GM19455 (cell line): ENCODE results near the gene OXT.
"Not testable (repeated sequence)": the region's sequence is repeated elsewhere in the genome, so short reads cannot be mapped to it uniquely, and the experiment has no call there.

Experiments
- ATAC-seq: cut with Tn5 transposase; IDR thresholded peaks from one replicate; pipeline ENCODE4 v1.9.1; 2021; ENCODE audit not compliant: unreplicated experiment

The OXT gene

DNA sequence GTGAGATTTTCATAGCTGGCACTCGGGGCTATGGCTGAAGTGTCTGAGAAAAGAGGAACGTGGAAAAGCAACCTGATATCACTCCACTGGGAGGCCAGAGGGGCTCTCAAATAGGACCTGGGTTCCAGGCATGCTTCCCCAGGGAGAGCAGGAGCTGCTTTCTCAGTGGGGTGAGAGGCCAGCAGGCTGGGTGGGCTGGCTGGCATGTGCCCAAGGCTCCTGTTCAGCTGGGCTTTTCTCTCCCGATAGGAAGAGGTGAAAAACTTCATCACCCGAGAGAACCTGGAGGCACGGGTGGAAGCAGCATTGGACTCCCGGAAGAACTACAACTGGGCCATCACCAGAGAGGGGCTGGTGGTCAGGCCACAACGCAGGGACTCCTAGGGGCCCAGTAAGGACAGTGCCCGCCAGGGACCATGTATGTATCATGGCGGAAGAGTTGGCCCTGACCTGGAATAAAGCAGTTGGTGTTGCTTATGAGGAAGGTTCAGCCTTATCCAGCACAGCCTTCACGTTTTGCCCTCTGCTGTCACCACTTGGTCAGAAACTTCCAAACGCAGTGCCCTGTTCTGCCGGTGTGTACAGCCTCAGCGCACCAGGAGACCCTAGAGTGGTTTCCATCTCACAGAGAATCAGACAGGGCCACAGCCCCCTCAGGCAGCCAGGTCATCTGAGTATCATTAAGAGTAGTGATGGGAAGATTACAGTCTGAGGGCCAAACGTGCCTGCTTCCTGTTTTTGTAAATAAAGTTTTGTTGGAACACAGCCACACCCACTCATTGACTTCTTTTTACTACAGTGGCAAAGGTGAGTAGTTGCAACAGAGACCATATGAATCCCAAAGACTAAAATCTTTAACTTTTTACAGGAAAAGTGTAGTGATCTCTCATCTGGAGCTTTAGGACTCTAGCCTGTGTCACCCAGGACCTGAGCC lies 23.7 kb upstream of the OXT start:
- no peak for ATAC-seq

GRCh38 chr20:3051385-3052019 lies 19.9 kb upstream of the OXT start:
- no peak for ATAC-seq

GRCh38 chr20:3059489-3059888 lies 11.9 kb upstream of the OXT start:
- no peak for ATAC-seq

DNA sequence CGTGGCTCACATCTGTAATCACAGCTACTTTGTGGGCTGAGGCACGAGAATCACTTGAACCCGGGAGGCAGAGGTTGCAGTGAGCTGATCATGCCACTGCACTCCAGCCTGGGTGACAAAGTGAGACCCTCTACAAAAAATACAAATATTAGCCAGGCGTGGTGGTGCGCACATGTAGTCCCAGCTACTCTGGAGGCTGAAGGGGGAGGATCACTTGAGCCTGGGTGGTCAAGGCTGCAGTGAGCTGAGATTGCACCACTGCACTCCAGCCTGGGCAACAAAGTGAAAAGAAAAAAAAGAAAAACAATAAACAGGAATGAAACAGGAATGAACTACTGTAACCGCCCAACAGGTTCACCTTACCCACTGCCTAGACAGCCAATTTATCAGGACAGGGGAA lies 7.3 kb upstream of the OXT start:
- not testable (repeated sequence) for ATAC-seq

- no peak for ATAC-seq
Measured at GRCh38 chr20:3067139-3068014, 4.0 kb upstream of the OXT start.

GRCh38 chr20:3068075-3068474 lies 3.3 kb upstream of the OXT start:
- no peak for ATAC-seq

DNA sequence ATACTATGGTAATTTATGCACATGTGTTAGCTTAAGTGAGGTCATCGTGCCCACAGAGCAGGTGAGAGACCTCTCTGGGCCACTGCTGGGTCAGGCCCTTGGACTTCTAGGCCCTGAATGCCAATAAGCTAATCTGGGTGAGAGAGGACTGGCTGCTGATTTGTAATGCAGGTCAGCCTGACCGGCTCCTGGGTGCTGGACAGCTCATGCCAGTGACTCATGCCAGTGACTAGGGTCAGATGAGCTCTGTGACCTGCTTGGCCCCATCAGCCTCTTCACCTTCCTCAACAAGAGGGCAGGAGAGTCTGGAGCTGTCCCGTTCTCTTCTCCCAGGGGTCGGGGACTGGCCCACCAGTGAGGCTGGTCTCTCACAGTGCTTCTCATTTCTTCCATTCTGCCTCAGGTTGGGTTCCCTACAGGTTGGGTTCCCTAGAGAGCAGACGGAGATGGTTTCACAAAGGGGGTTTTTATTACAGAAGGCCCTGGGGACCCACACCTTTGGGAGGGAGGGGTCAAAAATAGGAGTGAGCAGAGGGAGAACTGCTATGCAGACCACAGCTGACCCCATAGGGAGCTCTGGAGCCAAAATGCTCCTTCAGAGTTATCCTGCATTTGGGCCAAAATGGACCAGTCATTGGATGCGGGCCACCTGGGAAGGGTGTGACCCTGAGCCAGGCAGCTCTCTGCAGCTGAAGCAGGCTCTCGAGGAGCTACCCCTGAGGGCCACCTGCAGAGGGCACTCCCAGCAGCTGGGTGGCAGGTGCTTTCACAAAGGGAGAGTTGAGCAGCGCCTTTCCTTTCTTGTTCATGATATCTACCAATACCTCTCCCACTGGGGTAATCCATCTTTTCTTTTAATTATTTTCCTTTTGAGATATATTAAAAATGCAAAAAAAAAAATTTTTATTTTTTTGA lies 2.2 kb upstream of the OXT start:
- no peak for ATAC-seq

DNA sequence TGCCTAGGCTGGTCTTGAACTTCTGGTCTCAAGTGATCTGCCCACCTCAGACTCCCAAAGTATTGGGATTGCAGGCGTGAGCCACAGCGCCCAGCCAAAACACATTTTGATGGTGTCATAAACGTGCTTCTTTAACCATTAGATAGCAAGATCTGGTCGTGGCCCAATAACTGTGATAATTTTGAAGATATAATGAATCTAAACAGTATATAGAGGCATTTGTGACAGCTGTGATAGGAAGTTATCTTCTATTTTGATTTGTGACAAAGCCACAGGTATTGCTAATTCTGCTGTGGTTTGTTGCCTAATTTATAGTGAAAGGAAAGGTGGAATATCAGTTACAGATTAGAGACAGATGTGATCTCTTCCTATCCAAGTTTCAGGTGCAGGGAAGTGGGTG lies 695 bp upstream of the OXT start:
- no peak for ATAC-seq

DNA sequence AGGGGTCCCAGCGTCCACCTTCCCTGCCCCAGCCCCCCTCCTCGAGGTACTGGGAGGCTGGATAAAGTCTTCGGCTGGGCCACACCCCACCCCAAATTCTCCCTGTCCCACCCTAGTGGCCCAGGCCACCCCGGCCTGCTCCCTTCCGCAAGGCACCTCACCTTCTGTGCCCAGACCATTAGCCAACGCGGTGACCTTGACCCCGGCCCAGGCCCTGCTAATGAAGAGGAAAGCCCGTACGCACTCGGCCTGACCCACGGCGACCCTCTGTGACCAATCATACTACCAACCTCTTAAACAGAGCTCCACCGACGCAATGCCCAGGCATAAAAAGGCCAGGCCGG lies 182 bp upstream of the OXT start:
- ATAC-seq = no peak

DNA sequence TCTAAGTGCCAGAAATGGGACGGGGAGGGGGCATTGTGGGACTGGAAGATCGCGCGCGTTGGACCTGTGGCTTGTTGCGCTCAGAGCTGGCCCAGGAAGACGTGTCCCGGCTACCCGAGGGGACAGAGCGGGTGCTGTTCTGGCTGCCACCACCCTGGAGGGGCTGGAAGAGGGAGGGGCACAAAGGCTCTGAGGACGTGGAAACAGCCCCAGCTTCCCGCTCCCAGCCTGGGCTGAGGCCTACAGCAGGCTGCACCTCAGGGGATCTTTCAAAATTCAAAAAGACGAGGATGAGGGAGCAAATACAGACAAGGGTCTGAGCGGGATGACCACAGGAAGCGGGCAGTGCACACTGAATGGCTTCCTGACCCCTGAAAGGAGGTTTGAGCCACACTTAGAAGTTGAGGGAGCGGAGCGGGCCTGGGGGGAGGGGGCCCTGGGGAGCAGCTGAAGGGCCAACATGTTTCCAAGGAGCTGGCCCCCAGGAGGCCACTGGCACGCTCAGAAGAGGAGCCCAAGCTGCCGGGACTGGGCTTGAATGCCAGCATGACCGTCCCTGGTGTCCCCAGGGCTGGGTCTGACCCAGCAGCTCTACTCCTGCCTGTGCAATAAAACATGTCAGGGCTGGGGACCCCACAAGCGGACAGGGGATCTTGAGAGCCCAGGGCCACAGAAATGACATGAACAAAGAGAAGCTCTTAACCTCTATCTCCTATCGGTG lies 1.3 kb downstream of the OXT start:
- ATAC-seq = no peak

DNA sequence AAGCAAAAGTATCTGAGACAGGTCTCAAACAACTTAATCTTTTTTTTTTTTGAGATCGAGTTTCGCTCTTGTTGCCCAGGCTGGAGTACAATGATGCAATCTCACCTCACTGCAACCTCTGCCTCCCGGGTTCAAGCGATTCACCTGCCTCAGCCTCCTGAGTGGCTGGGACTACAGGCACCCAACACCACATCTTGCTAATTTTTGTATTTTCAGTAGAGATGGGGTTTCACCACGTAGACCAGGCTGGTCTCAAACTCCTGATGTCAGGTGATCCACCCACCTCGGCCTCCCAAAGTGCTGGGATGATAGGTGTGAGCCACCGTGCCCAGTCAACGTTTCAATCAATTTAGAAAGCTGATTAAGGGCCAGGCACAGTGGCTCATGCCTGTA lies 1.8 kb downstream of the OXT start:
- ATAC-seq = not testable (repeated sequence)

GRCh38 chr20:3074812-3075211 lies 3.4 kb downstream of the OXT start:
- no peak for ATAC-seq

- ATAC-seq = not testable (repeated sequence)
Measured at GRCh38 chr20:3075315-3075714, 3.9 kb downstream of the OXT start.

- no peak for ATAC-seq
Measured at GRCh38 chr20:3077618-3078134, 6.3 kb downstream of the OXT start.

- ATAC-seq = no peak
Measured at GRCh38 chr20:3080939-3081388, 9.5 kb downstream of the OXT start.

- no peak for ATAC-seq
Measured at GRCh38 chr20:3081641-3082040, 10.2 kb downstream of the OXT start.

DNA sequence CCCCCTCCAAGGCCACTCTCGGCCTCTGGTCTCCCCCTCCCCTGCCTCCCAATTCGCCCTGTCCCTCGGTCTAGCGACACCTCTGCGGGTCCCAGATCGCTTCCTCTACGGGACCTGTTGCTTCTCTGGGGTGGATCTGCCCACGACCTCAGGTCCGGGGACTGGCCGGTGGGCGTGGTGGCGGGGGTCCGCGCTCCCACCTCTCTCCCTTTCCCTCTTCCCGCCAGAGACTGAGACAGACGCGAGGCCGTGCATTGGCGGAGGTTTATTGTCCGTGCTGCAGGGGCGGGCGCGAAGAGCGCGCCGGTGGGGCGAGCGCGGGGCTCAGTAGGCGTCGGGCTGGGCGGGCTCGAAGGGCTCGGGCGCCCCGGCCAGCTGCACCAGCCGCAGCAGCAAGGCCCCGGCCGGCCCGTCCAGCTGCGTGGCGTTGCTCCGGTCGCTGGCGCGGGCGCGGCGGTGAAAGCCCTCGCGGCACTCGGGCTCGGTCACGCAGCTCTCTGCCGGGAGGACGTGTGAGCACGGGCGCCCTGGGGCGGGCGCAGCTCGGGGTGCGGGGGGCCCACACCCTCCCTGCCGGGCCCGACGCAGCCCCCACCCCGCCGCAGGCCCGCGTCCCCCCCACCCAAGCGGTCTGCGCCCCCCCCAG lies 11.0 kb downstream of the OXT start:
- no peak for ATAC-seq

DNA sequence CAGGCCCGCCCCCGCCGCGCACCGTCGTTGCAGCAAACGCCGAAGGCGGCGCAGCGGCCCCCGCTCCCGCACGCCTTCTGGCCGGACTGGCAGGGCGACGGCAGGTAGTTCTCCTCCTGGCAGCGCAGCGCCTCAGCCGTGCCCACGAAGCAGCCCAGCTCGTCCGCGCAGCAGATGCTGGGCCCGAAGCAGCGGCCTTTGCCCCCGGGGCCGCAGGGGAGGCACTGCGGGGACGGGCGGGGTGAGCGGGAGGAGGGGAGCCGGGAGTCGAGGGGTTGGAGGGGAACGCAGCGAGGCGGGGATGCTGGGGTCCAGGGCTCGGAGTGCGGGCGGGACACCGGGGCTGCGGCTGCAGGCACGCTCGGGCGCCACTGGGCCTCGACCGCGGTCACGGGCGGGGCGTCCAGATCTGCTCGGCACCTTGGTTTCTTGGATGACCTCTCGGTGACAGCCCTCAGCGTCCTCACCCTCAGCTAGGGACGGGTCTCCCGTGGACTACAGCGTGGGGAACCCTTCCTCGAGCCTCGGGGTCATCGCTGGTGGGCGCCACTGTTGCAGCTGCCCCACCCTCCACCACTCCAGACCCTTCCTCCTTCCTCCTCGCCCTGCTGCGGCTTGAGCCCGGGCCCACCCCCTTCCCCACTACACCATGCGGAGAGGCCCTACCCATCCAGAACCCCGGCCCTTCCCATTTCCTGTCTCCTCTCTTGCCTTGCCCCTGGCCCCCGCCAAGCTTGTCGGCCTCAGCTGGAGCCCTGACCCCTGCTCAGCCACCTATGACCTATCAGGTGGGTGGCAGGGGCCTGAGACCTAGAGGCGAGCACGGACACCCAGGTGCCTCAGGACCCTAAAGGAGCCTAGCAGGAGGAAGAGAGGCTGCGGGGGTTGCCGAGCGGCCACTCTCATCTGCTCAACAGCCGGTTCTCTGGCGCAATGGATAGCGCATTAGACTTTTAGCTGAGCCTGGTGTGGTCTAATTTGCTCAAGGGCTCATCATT lies 11.8 kb downstream of the OXT start:
- no peak for ATAC-seq
